Thyroid gland (tissue), 4 donors: ENCODE data around the gene HIC1.

Source experiments
- POLR2A ChIP-seq, 2 donors: fragments of 450-650 bp; IDR thresholded peaks; one replicate each; pipeline ENCODE4 v1.6.1; 2017; ENCODE audit warnings: antibody characterized with exemption in 2 of 2, mild to moderate bottlenecking in 2 of 2, moderate library complexity in 1 of 2
- TF ChIP-seq, protein P1 (sequence below), 6 experiments: fragments of 200-600 bp in 3 of 6; fragments of 450-650 bp in 3 of 6; sonication (generic) in 3 of 6; IDR thresholded peaks; one replicate each; pipeline ENCODE4 v1.5.1; 2016 to 2019; ENCODE audit warnings: antibody characterized with exemption in 6 of 6, mild to moderate bottlenecking in 2 of 6, inconsistent platforms in 1 of 6, moderate library complexity in 1 of 6

DNA sequence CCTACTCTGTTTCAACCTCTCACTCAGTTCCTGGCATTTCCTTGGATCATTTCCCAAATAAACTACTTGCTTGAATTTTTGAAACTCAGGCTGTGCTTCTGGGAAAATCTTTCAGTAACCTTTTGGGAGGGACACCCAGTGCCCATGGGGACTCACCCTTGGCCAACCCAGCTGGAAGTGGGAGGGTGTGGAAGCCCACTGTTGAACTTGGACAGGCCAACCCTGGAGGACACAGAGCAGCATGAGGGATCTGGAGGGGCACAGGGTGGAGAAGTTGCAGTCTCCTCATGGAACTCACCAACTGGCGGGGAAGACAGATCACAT lies 40.9 kb upstream of the HIC1 start:
- TF ChIP-seq, protein P1, sequence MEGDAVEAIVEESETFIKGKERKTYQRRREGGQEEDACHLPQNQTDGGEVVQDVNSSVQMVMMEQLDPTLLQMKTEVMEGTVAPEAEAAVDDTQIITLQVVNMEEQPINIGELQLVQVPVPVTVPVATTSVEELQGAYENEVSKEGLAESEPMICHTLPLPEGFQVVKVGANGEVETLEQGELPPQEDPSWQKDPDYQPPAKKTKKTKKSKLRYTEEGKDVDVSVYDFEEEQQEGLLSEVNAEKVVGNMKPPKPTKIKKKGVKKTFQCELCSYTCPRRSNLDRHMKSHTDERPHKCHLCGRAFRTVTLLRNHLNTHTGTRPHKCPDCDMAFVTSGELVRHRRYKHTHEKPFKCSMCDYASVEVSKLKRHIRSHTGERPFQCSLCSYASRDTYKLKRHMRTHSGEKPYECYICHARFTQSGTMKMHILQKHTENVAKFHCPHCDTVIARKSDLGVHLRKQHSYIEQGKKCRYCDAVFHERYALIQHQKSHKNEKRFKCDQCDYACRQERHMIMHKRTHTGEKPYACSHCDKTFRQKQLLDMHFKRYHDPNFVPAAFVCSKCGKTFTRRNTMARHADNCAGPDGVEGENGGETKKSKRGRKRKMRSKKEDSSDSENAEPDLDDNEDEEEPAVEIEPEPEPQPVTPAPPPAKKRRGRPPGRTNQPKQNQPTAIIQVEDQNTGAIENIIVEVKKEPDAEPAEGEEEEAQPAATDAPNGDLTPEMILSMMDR (IDR thresholded peaks at IDR 0.05), result no peak
- TF ChIP-seq POLR2A (IDR thresholded peaks at IDR 0.05), result no peak
